DOHH2 (cell line): ENCODE results near the gene IZUMO4.

Experiments
- H3F3A ChIP-seq: fragments of 200-600 bp; sonication (generic), shearing (Covaris generic); 2 replicates; pipeline ENCODE4 v1.6.0; 2016; ENCODE audit warnings: antibody characterized with exemption, mild to moderate bottlenecking; ENCODE audit not compliant: control insufficient read depth, insufficient read depth
- H3K27ac ChIP-seq: fragments of 200-600 bp; sonication (generic); 2 replicates; pipeline ENCODE4 v1.5.1; 2014; ENCODE audit warnings: low read depth, mild to moderate bottlenecking, low read length, moderate library complexity
- H3K27me3 ChIP-seq: fragments of 200-600 bp; sonication (generic); 2 replicates; pipeline ENCODE4 v1.6.1; 2014; ENCODE audit warnings: mild to moderate bottlenecking, low read length, mixed read lengths; ENCODE audit not compliant: control insufficient read depth
- H3K36me3 ChIP-seq: fragments of 200-600 bp; sonication (generic); 2 replicates; pipeline ENCODE4 v1.6.1; 2014; ENCODE audit warnings: mild to moderate bottlenecking, low read length, moderate library complexity, mixed read lengths; ENCODE audit not compliant: control insufficient read depth
- H3K4me1 ChIP-seq: fragments of 200-600 bp; sonication (generic); 2 replicates; pipeline ENCODE4 v1.6.1; 2014; ENCODE audit warnings: mild to moderate bottlenecking, low read length, mixed read lengths; ENCODE audit not compliant: control insufficient read depth
- H3K4me2 ChIP-seq: fragments of 200-600 bp; sonication (generic); 2 replicates; pipeline ENCODE4 v1.6.0; 2014; ENCODE audit warnings: mild to moderate bottlenecking, low read length, moderate library complexity
- H3K4me3 ChIP-seq: fragments of 200-600 bp; sonication (generic); 2 replicates; pipeline ENCODE4 v1.5.1; 2014; ENCODE audit warnings: mild to moderate bottlenecking, low read length, mixed read lengths
- H3K79me2 ChIP-seq: fragments of 200-600 bp; sonication (generic); 2 replicates; pipeline ENCODE4 v1.6.1; 2014; ENCODE audit warnings: mild to moderate bottlenecking, low read length, mixed read lengths; ENCODE audit not compliant: control insufficient read depth
- H3K9me2 ChIP-seq: fragments of 200-600 bp; sonication (generic); replicated peaks from 2 replicates; pipeline ENCODE4 v1.6.1; 2014; ENCODE audit warnings: mild to moderate bottlenecking, low read length, mixed read lengths; ENCODE audit not compliant: control insufficient read depth
- H3K9me3 ChIP-seq: fragments of 200-600 bp; sonication (generic); 2 replicates; pipeline ENCODE4 v1.6.1; 2014; ENCODE audit warnings: antibody characterized with exemption, low read length, mixed read lengths; ENCODE audit not compliant: control insufficient read depth, insufficient read depth
- H4K20me1 ChIP-seq: fragments of 200-600 bp; sonication (generic); 2 replicates; pipeline ENCODE4 v1.6.0; 2014; ENCODE audit warnings: low read depth, mild to moderate bottlenecking, antibody characterized with exemption, low read length, moderate library complexity; ENCODE audit not compliant: control insufficient read depth, insufficient read depth
- CTCF ChIP-seq: fragments of 200-600 bp; sonication (generic); IDR thresholded peaks from one replicate; pipeline ENCODE4 v1.5.1; 2014; ENCODE audit warnings: antibody characterized with exemption, mild to moderate bottlenecking, low read depth, low read length; ENCODE audit not compliant: poor library complexity, severe bottlenecking
- EZH2phosphoT487 ChIP-seq: fragments of 200-600 bp; sonication (generic); IDR thresholded peaks from 2 replicates; pipeline ENCODE4 v1.6.1; 2017; ENCODE audit warnings: borderline replicate concordance, mild to moderate bottlenecking, antibody characterized with exemption, low read length, moderate library complexity, mixed read lengths

The IZUMO4 gene

GRCh38 chr19:2142173-2142829 lies 45.6 kb downstream of the IZUMO4 start:
- TF ChIP-seq EZH2phosphoT487 (no peak), CTCF (no peak)
- H3K27ac ChIP-seq, result no peak overlapping the region
- H3K4me2 ChIP-seq, result no peak overlapping the region
- peaks cover 81% of the 10 kb centered on the region for H3K79me2 ChIP-seq
- H3K4me3 ChIP-seq, result no peak overlapping the region
- H4K20me1 ChIP-seq, result no peaks in the 10 kb centered on the region
- H3K9me2 ChIP-seq, result no peaks in the 10 kb centered on the region
- H3F3A ChIP-seq, result no peaks in the 10 kb centered on the region
- H3K9me3 ChIP-seq, result no peaks in the 10 kb centered on the region
- no peaks in the 10 kb centered on the region for H3K27me3 ChIP-seq
- peaks cover 17% of the 10 kb centered on the region for H3K36me3 ChIP-seq
- 0 out of 2 replicates have a peak, but pooled peaks cover 3% of the 10 kb centered on the region for H3K4me1 ChIP-seq

- Histone ChIP-seq H3K4me3 (no peak overlapping the region), H3K9me3 (no peaks in the 10 kb centered on the region), H3K4me1 (peaks cover 9% of the 10 kb centered on the region; the same call in 1 of the 2 replicates), H3F3A (no peaks in the 10 kb centered on the region), H3K27me3 (no peaks in the 10 kb centered on the region), H4K20me1 (0 out of 2 replicates have a peak, but pooled peaks cover 5% of the 10 kb centered on the region), H3K79me2 (peaks cover 98% of the 10 kb centered on the region), H3K27ac (no peak overlapping the region), H3K36me3 (peaks cover 5% of the 10 kb centered on the region; the same call in 1 of the 2 replicates), H3K9me2 (no peaks in the 10 kb centered on the region), H3K4me2 (no peak overlapping the region)
- TF ChIP-seq EZH2phosphoT487 (no peak), CTCF (no peak)
These were observed 47.5 kb downstream of the IZUMO4 start for GRCh38 chr19:2144190-2144589.

GRCh38 chr19:2145831-2146241 lies 49.1 kb downstream of the IZUMO4 start:
- H3F3A ChIP-seq, result no peaks in the 10 kb centered on the region
- no peaks in the 10 kb centered on the region for H3K27me3 ChIP-seq
- H3K9me2 ChIP-seq, result no peaks in the 10 kb centered on the region
- TF ChIP-seq EZH2phosphoT487 (no peak), CTCF (no peak)
- peaks cover 98% of the 10 kb centered on the region for H3K79me2 ChIP-seq
- H3K4me1 ChIP-seq, result peaks cover 22% of the 10 kb centered on the region
- no peak overlapping the region for H3K4me2 ChIP-seq
- H3K27ac ChIP-seq, result no peak overlapping the region
- H4K20me1 ChIP-seq, result peaks cover 10% of the 10 kb centered on the region; the same call in 1 of the 2 replicates
- H3K36me3 ChIP-seq, result peaks cover 15% of the 10 kb centered on the region
- no peaks in the 10 kb centered on the region for H3K9me3 ChIP-seq
- no peak overlapping the region for H3K4me3 ChIP-seq
